Lung (tissue), 12 donors: Measurements from ENCODE around the gene TTYH3. TPM values are rescaled to one million over a fixed set of nuclear protein-coding genes. Genes with fewer than 3 reads are reported as not detected.

Source experiments
- ATAC-seq: fragments of 200-7000 bp; cut with Tn5 transposase; one replicate; pipeline ENCODE4 v1.9.1; 2020; ENCODE audit warnings: moderate number of reproducible peaks; ENCODE audit not compliant: insufficient read depth, low FRiP score
- DNase-seq, 3 donors: peaks; one replicate each; pipeline ENCODE4 v3.0.0-alpha.2; 2013 to 2017
- H3K27ac ChIP-seq, 2 donors: one replicate each; pipeline ENCODE4 v1.5.1; 2013; ENCODE audit warnings: mild to moderate bottlenecking in 2 of 2, moderate library complexity in 2 of 2, control low read depth in 1 of 2, inconsistent platforms in 1 of 2, low read depth in 1 of 2, low read length in 1 of 2
- H3K27me3 ChIP-seq, 3 donors: one replicate each; pipeline ENCODE4 v1.5.1; 2013; ENCODE audit warnings: low read length in 2 of 3; ENCODE audit not compliant: control insufficient read depth in 3 of 3, insufficient read depth in 3 of 3
- H3K36me3 ChIP-seq, 4 donors: one replicate each; pipeline ENCODE4 v1.5.1; 2013; ENCODE audit warnings: low read length in 4 of 4, mild to moderate bottlenecking in 1 of 4, moderate library complexity in 1 of 4; ENCODE audit not compliant: control insufficient read depth in 4 of 4, insufficient read depth in 4 of 4
- H3K4me1 ChIP-seq, 5 donors: one replicate each; pipeline ENCODE4 v1.5.1; 2013; ENCODE audit warnings: low read length in 5 of 5, mild to moderate bottlenecking in 2 of 5, moderate library complexity in 1 of 5; ENCODE audit not compliant: control insufficient read depth in 5 of 5, insufficient read depth in 5 of 5
- H3K4me3 ChIP-seq: one replicate; pipeline ENCODE4 v1.5.1; 2013; ENCODE audit warnings: mild to moderate bottlenecking, control low read depth, moderate library complexity
- H3K9ac ChIP-seq, 2 donors: one replicate each; pipeline ENCODE4 v1.5.1; 2013; ENCODE audit warnings: low read length in 2 of 2, control low read depth in 1 of 2; ENCODE audit not compliant: insufficient read depth in 1 of 2
- H3K9me3 ChIP-seq, 4 donors: one replicate each; pipeline ENCODE4 v1.5.1; 2013; ENCODE audit warnings: low read length in 3 of 4, mild to moderate bottlenecking in 1 of 4, moderate library complexity in 1 of 4; ENCODE audit not compliant: control insufficient read depth in 4 of 4, insufficient read depth in 3 of 4
- CTCF ChIP-seq: IDR thresholded peaks from 2 replicates; pipeline ENCODE4 v1.5.1; 2012; ENCODE audit warnings: mild to moderate bottlenecking; ENCODE audit errors: control extremely low read depth, extremely low read depth
- WGBS, 2 donors: extraction: QIAGEN DNeasy Blood & Tissue Kit; methylation state at CpG; one replicate each; pipeline ENCODE4 v1.1.7; 2013; 5-methylcytosine and 5-hydroxymethylcytosine counted together
- polyA plus RNA-seq, 2 donors: library from polyadenylated mRNA; stranded (reverse); fragments of 200-250 nt; gene quantifications; one replicate each; pipeline ENCODE4 v1.2.1, GENCODE V29; 2013
- total RNA-seq, 2 donors: library from RNA; depleted of rRNA in 1 of 2; stranded (reverse); fragments of >200 nt in 1 of 2; gene quantifications; one replicate each; pipeline ENCODE4 v1.2.1, GENCODE V29; 2014 to 2021
- donor health status: control.
- donor health status: control.
- donor health status: Bipolar disorder and iron deficiency.
- donor health status: healthy.
- donor health status: DM: yes; HTN: yes; CAD: no.

TTYH3 gene
- total and polyA plus RNA-seq, 4 donors, result 14.3 to 74.0 (median 55.8) TPM

GRCh38 chr7:2595258-2595860 lies 36.4 kb upstream of the TTYH3 start:
- WGBS, 2 donors, result 90 to 91% methylated on average over 20 to 27 of the region's 27 CpGs

DNA sequence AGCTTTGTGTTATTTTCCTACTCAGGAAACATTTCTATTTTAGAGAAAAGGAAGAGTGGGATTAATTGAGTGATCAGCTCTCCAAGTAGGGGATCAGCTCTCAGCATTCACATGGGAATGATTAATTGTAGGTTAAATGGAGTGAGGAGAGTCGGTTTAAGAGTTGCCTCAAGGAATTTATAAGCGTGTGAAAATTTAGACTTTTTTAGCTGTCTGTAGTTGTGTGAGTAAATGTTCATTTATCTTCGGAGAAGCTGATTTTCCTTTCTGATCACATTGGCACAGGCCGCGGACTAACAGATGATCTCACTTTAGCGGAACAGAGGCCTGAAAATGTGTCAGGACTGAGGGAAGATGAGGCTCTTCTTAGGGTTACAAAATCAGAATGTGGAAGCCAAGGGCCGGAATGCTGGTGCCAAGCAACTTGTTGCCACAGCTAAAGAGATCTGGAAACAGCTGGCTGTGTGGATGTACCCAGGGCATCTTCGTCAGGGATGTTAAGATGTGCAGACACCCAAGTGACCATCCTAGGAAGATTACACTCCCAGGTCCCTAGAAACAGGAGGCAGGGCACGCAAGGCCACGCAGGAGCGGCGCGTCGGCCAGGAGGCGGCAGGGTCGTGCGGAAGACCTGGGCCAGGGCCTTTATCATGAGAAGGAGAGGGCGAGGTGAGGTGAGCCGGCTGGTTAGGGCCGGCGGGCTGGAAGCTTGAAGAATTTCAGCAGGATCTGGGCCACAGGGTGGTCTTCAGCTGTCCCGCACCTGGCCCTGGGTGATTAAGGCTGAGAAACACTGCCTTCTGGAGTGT lies 35.1 kb upstream of the TTYH3 start:
- 92 to 94% methylated on average over 22 of the region's 22 CpGs for WGBS, 2 donors
- TF ChIP-seq CTCF, result no peak
- DNase-seq (no peak), ATAC-seq (no peak)
- Histone ChIP-seq H3K27ac (no peak overlapping the region), H3K36me3 (peaks cover 0 to 43% (median 16%) of the 10 kb centered on the region in 4 donors), H3K27me3 (no peaks in the 10 kb centered on the region), H3K9me3 (no peaks in the 10 kb centered on the region), H3K4me3 (no peak overlapping the region), H3K4me1 (no peaks in the 10 kb centered on the region), H3K9ac (no peak overlapping the region)

More at GRCh38 chr7:2595258-2595860, 36.4 kb upstream of the TTYH3 start:
- ATAC-seq (no peak), DNase-seq (no peak)
- TF ChIP-seq CTCF, result no peak
- Histone ChIP-seq H3K4me1 (no peaks in the 10 kb centered on the region), H3K9ac (no peak overlapping the region), H3K27ac (no peak overlapping the region), H3K36me3 (peaks cover 0 to 44% (median 17%) of the 10 kb centered on the region in 4 donors), H3K9me3 (no peaks in the 10 kb centered on the region), H3K4me3 (no peak overlapping the region), H3K27me3 (no peaks in the 10 kb centered on the region)

GRCh38 chr7:2597273-2597640 lies 34.5 kb upstream of the TTYH3 start:
- no peak for ATAC-seq
- Histone ChIP-seq H3K36me3 (peaks cover 0 to 42% (median 16%) of the 10 kb centered on the region in 4 donors), H3K4me3 (no peak overlapping the region), H3K9ac (no peak overlapping the region), H3K4me1 (no peaks in the 10 kb centered on the region), H3K27ac (no peak overlapping the region), H3K27me3 (no peaks in the 10 kb centered on the region), H3K9me3 (no peaks in the 10 kb centered on the region)
- DNase-seq, result no peak
- WGBS, 2 donors, result 88 to 95% methylated on average over 13 of the region's 13 CpGs
- TF ChIP-seq CTCF, result no peak
